Left ventricle myocardium superior (tissue), 1 donor: Measurements from ENCODE around the gene LMF1. TPM values are rescaled to one million over a fixed set of nuclear protein-coding genes. Genes with fewer than 3 reads are reported as not detected.

Source experiments
- ATAC-seq: fragments of 200-7000 bp; cut with Tn5 transposase; one replicate; pipeline ENCODE4 v1.9.1; 2020; ENCODE audit warnings: mild to moderate bottlenecking, moderate library complexity
- DNase-seq: peaks from one replicate; pipeline ENCODE4 v3.0.0-alpha.2; 2020
- intact Hi-C: fragments of 100-400 bp; cut with micrococcal nuclease; formaldehyde crosslinking; loops from one replicate; pipeline ENCODE4 v1.11.0; 2022
- total RNA-seq: library from RNA; stranded (reverse); fragmentation: NEBNext Ultra II Directional; extraction: Animal tissue kit (Norgen Biotek cat#: 25700); gene quantifications from one replicate; pipeline ENCODE4 v1.2.1, GENCODE V29; 2021
- donor health status: DM: no; HTN: yes; CAD: no; lungs with severe emphysema.

Gene LMF1
- total RNA-seq, 1 donor from 2014 or later: 6.0 TPM

DNA sequence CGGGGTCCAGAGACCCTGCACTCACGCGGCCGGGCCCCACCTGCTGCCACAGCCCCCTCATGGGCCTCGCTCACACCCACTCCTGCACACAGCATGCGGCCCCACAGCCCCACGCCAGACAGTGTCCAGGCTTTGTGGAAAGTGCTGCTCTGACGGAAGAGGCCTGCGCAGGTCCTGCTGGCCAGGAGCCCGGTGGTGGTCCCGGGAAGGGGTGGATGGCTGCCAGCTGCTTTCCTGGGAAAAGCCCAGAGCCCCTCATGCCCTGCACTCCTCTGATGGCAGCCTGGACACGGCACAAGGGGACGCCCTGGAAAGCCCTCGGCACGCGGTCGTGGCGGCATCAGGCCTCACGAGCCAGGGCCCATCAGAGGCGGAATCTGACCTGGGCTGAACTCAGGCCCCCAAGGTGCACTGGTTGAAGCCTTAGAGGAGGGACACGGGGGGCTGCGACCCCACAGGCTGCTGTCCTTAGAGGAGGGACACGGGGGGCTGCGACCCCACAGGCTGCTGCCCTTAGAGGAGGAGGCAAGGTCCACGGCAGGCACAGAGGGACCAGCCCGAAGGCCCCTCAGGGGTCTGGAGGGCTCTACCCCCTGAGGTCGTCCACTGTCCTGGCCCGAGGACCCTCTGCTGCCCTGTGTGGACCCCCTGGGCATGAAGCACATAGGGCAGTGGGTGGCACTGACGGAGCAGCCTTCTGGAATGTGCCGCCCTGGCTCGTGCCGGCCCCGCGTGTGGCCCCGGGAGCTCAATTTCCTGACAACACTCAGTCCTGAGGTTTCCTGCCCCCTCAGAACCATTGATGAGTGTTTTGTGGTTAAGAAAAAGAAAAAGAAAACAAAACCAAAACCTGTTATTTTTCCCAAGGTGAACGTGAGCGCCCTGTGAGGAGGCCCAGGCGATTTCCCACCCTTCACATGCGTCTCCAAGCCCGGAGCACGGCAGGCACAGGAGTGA is 32.9 kb upstream of the LMF1 start:
- intact Hi-C loops: no loop called here
- DNase-seq (no peak), ATAC-seq (no peak)

DNA sequence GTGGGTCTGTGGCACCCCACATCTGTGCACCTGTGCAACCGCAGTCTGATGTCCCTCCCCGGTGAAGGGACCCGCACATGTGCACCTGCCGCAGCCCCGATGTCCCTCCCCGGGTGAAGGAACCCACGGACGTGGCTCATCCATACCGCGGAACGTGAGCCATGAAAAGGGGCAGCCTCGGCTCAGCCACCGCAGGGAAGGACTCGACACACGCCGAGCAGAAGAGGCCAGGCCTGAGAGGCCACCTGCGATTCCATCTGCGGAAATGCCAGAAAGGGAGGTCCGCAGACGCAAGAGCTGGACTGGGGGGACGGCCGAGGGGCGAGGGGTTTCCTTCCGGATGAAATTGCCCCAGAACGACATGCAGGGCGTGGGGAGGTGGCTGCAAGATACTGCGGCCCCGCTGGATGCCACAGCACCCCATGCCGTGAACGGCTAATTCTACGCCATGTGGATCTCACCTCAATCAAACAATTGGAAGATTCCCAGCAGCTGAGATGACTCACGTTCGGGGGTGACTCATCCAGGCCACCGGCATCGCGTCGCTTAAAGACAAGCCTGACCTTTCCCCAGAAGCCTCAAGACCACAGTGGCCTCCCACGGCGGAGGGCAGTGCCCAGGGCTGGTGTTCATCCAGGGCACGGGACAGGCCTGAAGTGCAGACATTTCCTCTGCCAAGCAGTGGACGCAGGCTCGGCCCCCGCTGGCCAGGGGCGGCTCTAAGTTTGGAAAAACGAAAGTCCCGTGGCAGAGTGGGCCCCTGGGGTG is 31.8 kb upstream of the LMF1 start:
- DNase-seq (no peak), ATAC-seq (no peak)
- intact Hi-C loops: no loop called here

DNA sequence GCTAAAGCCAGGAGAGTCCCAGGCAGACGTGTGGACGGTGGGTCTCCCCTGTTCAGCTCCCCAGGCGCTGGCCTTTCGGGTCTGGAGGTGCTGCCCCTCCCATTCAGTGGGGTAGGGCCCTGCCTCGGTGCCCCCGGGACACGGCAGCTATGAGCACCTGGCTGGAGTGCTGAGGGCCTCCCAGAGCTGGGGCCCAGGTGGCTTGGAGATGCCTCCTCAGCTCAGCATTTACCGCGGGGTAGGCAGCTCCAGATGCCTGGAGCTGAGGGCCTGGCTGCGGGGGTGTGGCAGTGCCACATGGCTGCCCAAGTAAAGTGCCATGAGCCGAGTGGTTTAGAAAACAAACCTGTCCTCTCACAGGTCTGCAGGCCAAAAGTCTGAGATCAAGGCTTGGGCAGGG is 30.3 kb upstream of the LMF1 start:
- intact Hi-C loops: no loop called here
- no peak for DNase-seq
- ATAC-seq: no peak

DNA sequence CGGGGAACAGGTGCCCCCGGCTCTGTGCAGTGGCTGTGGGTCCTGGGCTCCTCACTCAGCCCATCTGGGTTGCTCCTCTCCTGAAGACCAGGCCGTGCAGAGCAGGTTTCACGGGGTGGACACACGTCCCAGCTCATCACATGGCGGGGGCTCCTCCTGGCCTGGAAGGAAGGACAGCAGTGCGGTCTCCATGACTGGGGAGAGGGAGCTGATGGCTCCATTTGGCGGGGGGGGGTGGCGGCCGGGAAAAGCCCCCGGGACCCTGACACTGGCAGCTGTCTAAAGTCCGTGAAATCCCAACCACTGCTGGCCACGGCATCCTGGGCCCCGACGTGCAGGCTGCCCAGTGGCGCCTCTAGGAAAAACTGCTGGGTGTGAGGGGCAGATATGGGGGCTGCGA is 29.8 kb upstream of the LMF1 start:
- no peak for ATAC-seq
- intact Hi-C loops: no loop called here
- DNase-seq: no peak

DNA sequence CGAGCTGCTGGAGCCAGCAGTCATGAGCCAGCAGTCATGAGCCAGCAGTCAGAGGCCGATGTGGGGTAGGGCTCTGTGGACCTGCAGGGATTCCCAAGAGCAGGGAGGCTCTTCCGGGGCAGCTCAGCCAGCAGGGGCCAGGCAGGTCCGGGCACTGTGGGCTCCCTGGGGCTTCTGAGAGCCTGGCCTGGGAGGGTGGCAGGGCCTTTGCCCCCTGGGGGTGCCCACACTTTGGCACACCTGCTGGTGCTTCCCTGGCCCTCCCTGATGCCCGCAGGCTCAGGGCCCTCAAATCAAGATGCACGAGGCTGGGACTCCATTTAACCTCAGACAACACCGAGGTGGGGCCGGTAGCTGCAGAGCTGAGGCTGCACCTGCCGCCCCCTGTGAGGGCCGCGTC is 28.9 kb upstream of the LMF1 start:
- ATAC-seq (no peak), DNase-seq (no peak)
- intact Hi-C loops: no loop called here

DNA sequence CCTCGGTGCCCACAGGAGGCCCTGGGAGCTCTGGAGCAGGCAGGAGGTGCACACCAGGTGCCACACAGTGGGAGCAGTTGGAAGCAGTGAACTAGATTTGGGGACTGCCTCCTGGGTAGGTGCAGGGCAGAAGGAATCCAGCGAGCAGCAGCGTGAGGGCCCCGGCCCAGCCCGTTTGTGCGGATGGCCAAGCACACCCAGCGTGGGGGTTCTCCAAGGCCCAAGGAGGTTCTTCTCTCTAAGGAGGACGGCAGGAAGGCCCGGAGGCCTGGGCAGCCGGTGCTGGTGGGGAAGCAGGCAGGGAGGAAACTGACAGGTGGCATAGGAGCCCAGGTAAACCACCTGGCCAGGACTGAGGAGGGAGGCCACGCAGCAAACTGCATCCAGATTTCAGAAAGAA is 27.8 kb upstream of the LMF1 start:
- intact Hi-C loops: no loop called here
- DNase-seq (no peak), ATAC-seq (no peak)

DNA sequence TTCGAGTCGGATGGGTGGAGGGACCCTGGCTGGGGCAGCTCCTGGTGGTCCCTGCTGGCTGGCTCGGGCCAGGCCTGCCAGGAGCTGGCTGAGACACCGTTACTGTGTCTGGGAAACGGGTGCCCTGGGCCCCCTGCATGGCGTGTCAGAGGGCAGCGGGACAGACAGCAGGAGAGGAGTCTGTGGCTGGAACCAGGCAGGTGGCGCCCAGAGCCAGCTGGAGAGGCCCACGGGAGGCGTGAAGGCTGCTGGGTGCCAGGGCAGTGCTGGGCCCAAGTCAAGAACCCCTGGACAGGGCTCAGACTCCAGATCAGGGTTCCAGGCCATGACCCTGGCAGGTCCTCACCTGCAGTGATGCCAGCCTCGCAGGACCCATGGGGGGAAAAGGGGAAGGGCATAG is 27.4 kb upstream of the LMF1 start:
- intact Hi-C loops: no loop called here
- DNase-seq (no peak), ATAC-seq (no peak)

DNA sequence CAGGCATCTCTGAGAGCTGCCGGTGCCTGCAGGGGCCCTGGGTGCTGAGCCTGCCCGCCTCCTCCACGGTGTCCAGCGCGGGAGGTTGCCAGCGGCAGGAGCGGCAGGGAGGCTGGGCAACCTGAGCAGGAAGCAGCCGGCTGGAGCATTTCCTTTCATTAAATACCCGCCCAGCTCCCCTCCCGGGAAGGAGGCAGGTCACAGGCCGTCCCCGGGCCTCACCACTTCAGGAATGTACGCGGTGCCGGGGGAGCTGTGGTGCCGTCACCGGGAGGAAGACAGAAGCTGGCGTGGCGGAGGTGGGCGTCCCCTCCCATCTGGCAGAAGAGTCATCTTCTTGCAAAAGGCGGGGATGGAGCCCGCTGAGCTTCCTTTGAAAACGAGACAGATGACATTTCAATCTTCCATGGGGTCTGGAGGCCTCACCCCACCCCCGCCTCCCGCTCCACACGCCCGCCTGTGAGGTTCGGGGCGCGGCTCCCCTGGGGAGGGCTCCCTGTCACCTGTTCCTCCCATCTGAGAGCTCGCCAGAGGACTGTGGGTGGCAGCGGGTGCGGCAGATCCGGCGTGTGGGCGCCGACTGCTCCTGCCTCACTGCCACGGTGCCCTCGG is 26.8 kb upstream of the LMF1 start:
- ATAC-seq (peak; percentile 71), DNase-seq (no peak)
- intact Hi-C loops: no loop called here

DNA sequence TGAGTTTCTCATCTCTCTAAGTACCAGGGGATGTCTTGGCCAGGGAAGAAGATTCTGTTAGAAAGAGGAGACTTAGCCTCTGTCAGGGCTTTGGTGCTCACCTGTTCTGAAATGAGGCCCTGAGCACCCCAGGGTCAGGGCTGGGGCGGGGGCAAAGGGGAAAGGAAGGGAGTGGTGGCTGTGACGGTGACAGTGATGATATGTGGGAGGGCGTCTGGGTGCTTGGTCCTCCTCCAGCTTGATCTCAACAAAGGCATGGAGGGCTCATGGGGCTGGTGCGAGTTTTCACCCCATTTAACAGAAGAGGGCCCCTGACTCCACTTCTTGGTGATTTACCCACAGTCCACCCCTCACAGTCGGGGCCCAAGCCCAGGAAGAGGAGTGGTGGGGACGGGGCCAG is 25.9 kb upstream of the LMF1 start:
- intact Hi-C loops: no loop called here
- DNase-seq: no peak
- ATAC-seq: no peak

DNA sequence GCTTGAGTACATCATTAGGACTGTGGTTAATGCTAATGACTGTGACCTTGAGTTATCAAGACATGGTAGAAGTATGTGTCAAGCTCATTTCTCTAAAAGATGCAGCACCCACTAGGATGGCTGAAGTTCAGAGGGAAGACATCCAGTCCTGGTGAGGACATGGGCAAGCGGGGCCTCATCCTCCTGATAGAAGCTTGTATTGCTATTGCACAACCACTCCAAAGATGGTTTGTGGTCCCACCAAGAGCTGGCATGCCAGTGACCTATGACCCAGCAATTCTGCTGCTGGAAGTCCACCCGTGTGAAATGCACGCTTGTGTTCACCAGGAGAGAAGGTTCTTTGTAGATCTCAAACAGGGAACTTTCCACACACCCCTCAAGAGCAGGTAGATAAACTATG is 25.0 kb upstream of the LMF1 start:
- no peak for DNase-seq
- ATAC-seq: no peak
- intact Hi-C loops: no loop called here

DNA sequence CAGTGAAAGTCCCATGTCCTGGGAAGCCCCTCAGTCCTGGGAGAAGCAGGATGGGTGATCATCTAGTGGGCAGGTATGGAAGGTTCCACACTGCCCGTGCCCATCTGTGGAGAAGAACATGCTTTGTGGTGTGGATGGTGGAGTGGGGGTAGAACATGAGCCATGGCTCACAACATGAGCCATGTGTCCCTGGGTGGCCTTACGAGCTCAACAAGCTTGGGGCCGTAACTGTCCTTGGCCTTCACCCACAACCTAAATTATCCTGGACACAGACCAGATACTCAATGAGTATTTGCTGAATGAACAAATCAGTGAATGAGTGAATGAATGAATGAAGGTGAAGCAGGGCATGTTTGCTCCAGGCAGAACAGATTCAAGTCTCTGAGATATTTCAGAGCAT is 24.3 kb upstream of the LMF1 start:
- DNase-seq: no peak
- ATAC-seq: no peak
- intact Hi-C loops: no loop called here

DNA sequence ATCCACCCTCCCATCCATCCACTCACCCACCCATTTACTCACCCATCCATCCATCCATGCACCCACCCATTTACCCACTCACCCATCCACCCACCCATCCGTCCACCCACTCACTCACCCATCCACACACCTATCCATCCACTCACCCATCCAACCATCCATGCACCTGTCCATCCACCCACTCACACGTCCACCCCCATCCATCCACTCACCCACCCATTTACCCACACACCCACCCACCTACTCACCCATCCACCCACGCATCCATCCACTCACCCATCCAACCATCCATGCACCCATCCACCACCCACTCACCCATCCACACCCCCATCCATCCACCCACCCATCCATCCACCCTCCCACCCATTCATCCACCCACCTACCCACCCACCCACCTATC is 22.9 kb upstream of the LMF1 start:
- intact Hi-C loops: no loop called here
- DNase-seq (no peak), ATAC-seq (no peak)

DNA sequence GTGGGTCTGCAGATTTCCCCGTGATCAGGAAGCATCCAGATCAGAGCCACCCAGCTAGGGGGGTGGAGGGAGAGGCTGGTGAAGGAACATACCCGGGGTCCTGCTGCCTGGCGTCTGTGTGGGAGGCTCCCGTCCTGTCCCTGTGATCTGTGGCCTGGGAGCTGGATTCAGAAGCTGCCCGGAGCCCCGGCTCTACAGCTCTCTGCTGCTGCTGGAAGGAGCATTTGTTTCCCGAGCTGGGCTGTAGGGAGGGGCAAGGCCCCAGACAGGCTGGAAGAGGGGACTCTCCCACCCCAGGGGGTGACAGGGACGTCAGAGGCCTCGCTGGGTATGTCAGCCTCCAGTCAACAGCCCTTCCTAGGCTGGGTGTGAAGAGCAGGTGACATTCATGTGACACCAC is 21.0 kb upstream of the LMF1 start:
- no peak for ATAC-seq
- DNase-seq: no peak
- intact Hi-C loops: no loop called here

DNA sequence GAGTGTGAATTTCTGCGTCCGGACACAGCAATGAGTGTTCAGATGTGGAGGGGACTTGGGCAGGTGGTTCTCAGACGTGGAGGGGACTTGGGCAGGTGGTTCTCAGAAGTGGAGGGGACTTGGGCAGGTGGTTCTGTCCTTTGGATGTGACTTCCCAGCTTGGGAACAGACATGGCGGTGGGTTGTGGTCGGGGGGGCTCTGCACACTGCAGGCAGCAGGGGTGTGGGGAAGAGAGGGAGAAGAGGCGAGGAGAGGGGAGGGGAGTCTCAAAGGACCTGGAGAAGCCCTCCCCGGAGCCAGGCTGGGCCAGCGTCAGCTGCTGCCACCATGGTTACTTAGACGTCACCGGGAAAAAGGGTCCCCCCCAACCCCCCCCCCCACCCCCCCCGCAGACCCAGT is 20.6 kb upstream of the LMF1 start:
- intact Hi-C loops: no loop called here
- DNase-seq (no peak), ATAC-seq (no peak)

DNA sequence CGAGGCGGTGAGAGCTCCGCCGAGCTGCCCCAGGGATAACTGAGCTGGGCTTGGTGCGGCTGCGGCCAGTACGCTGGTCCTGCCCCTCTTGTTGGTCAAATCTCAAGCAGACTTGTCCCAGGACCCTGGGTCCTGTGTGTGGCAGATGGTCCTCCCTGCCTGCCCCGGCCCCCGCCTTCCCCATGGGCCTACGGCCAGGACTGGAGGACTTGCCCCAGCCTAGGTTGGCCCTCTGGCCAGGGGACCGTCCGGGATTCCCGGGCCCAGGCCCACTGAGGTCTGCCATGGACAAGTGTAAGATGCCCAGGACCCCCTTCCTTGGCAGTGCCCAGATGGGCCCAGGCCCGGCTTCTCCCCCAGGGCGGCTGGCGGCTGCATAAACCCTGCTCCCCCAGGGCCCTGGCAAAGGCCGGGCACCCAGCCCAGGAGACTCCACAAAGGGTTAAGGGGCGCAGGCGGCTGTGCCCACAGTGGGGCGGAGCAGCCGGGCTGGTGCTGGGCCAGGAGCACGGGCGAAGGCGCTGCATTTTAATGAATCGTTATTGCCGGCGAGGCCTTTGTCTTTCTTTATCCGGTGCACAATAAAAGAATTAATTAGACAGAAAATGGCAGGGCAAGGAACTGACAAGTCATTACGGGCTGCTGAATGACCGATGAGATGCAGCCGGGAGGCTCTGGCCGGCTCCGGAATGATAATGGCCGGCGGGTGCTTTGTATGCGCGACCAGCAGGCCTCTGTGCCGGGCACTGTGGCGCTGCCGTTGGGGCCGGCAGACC is 19.9 kb upstream of the LMF1 start:
- ATAC-seq: no peak
- intact Hi-C loops: no loop called here
- DNase-seq: no peak

DNA sequence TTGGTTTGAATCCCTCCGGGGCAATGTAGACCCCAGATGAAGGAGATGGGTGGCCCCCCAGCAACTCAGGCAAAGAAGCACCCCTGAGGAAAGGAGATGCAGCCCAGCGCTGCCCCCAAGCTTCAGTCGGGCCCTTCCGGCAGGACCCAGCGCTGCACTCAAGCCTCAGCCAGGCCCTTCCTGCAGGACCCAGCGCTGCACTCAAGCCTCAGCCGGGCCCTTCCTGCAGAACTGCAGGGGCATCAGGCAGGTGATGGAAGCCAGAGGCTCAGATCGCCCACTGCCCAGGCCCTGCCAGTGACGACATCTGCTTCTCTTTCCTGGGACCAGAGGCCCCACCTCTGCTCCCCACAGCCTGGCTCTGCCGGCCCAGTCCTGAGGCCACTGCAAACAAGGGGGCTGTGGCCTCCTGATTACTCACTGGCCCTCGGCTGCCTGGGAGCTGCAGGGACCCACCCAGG is 18.6 kb upstream of the LMF1 start:
- DNase-seq (no peak), ATAC-seq (no peak)
- intact Hi-C loops: no loop called here

DNA sequence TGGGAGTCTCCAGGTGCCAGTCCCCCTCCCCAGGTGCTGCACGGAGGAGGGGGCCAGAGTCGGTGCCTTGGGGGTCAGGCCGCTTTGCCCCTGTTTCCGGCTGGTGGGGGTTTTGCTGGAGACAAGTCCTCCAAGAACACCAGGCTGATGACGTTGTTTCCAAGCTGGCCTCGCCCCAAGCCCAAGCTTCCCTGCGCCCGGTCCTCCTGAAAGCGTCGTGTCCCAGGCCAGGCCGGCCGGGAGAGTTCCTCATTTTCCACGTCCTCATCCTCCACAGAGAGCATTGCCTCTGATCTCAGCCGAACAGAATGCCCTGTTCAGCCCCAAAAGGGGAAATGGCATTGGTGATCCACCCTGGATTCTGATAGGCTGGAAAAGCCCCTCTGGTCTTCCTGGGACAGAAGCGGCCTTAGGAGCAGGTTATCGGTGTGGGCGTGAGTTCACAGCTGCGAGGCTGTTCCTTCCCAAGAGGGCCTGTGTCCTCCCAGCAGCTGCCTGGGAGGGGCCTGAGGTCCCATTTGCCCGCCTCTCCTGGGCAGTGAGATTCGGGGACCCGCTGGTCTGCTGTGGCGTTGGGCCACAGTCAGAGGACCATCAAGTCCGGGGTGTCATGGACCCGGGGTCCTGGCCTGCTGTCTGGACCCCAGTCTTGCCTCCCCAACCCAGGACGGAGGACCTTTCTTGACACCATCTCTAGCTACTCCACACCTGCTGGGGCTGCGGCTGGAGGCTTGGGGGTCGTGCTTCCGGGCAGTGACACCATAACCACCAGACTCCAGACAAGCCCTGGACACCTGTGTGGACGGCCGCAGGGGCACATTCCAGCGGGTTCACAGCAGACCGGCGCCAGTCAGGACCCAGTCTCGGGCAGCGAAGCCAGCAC is 17.9 kb upstream of the LMF1 start:
- DNase-seq (no peak), ATAC-seq (peak; percentile 28)
- intact Hi-C loops: no loop called here

DNA sequence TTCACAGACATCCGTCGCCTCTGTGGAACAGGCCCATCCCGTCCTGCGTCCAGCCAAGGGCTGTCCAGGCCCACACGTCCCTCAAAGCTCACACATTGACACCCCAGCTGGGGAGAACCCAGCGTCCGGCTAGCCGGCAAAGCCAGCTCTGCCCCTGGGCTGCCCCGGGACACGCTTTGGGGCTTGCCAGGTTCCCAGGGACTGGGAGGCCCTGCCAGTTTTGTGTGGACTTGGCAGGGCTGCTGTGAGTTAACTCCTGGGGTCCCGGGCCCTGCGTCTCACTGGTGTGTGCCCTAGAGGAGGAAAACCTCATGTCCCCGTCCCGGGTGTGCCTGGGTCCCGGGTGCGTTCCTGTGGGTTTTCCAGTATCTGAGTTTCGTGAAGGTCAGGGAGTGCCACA is 17.1 kb upstream of the LMF1 start:
- intact Hi-C loops: no loop called here
- ATAC-seq (no peak), DNase-seq (no peak)
